GM21367 (cell line): Measurements from ENCODE around the gene SNX8.
"Not testable (repeated sequence)": the region's sequence is repeated elsewhere in the genome, so short reads cannot be mapped to it uniquely, and the experiment has no call there.

Experiments used
- ATAC-seq: cut with Tn5 transposase; IDR thresholded peaks from one replicate; pipeline ENCODE4 v1.9.1; 2021; ENCODE audit not compliant: unreplicated experiment

Gene SNX8

GRCh38 chr7:2295936-2296620, 18.2 kb downstream of the SNX8 start:
- no peak for ATAC-seq

- ATAC-seq = no peak
These were observed 23.4 kb downstream of the SNX8 start for GRCh38 chr7:2290877-2291276.

GRCh38 chr7:2289621-2290020, 24.6 kb downstream of the SNX8 start:
- no peak for ATAC-seq

- ATAC-seq = no peak
These were observed 25.1 kb downstream of the SNX8 start for GRCh38 chr7:2289111-2289586.

- peak; percentile 63 for ATAC-seq
These were observed 25.7 kb downstream of the SNX8 start for GRCh38 chr7:2288503-2288902.

- no peak for ATAC-seq
These were observed 26.5 kb downstream of the SNX8 start for GRCh38 chr7:2287745-2288144.

- no peak for ATAC-seq
These were observed 31.2 kb downstream of the SNX8 start for GRCh38 chr7:2283074-2283473.

GRCh38 chr7:2282185-2282751, 32.0 kb downstream of the SNX8 start:
- no peak for ATAC-seq

- ATAC-seq = no peak
These were observed 32.7 kb downstream of the SNX8 start for GRCh38 chr7:2281541-2281940.

- no peak for ATAC-seq
These were observed 33.8 kb downstream of the SNX8 start for GRCh38 chr7:2280424-2280823.

- ATAC-seq = no peak
These were observed 34.3 kb downstream of the SNX8 start for GRCh38 chr7:2279896-2280295.

- ATAC-seq = no peak
These were observed 36.2 kb downstream of the SNX8 start for GRCh38 chr7:2278026-2278425.

- ATAC-seq = no peak
These were observed 38.1 kb downstream of the SNX8 start for GRCh38 chr7:2276107-2276506.

GRCh38 chr7:2275101-2275500, 39.1 kb downstream of the SNX8 start:
- no peak for ATAC-seq

GRCh38 chr7:2274666-2275065, 39.6 kb downstream of the SNX8 start:
- ATAC-seq = no peak

GRCh38 chr7:2273866-2274265, 40.4 kb downstream of the SNX8 start:
- ATAC-seq = no peak

- no peak for ATAC-seq
These were observed 42.2 kb downstream of the SNX8 start for GRCh38 chr7:2272031-2272430.

- ATAC-seq = no peak
These were observed 42.8 kb downstream of the SNX8 start for GRCh38 chr7:2271273-2272026.

- ATAC-seq = no peak
These were observed 43.7 kb downstream of the SNX8 start for GRCh38 chr7:2270495-2270894.

GRCh38 chr7:2269991-2270460, 44.2 kb downstream of the SNX8 start:
- ATAC-seq = no peak

GRCh38 chr7:2269089-2269990, 44.9 kb downstream of the SNX8 start:
- ATAC-seq = not testable (repeated sequence)
